Esophagus muscularis mucosa (tissue), 4 donors: ENCODE data around the gene MEGF6.

Source experiments
- CTCF ChIP-seq, 3 experiments: fragments of 200-600 bp in 2 of 3; fragments of 450-650 bp in 1 of 3; sonication (generic) in 2 of 3; IDR thresholded peaks; one replicate each; pipeline ENCODE4 v1.5.1; 2017 to 2019; ENCODE audit warnings: antibody characterized with exemption in 3 of 3, mild to moderate bottlenecking in 2 of 3, moderate library complexity in 1 of 3
- EP300 ChIP-seq: sonication (generic); formaldehyde crosslinking; IDR thresholded peaks from one replicate; pipeline ENCODE4 v1.6.1; 2017; ENCODE audit warnings: antibody characterized with exemption
- POLR2A ChIP-seq: fragments of 450-650 bp; IDR thresholded peaks from one replicate; pipeline ENCODE4 v1.6.1; 2017; ENCODE audit warnings: antibody characterized with exemption, moderate library complexity, mild to moderate bottlenecking, low read depth

GRCh38 chr1:3557366-3557765 lies 53.9 kb downstream of the MEGF6 start:
- TF ChIP-seq POLR2A = no peak
- TF ChIP-seq EP300 = no peak
- TF ChIP-seq CTCF (IDR thresholded peaks at IDR 0.05) = no peak
